IMR-90 (cell line): ENCODE data around the gene OCLN. TPM values are rescaled to one million over a fixed set of nuclear protein-coding genes. Genes with fewer than 3 reads are reported as not detected.

Experiments used
- ATAC-seq: fragments of 200-7000 bp; cut with Tn5 transposase; 2 replicates; pipeline ENCODE4 v1.9.1; 2020; ENCODE audit warnings: low read depth, mild to moderate bottlenecking, moderate library complexity
- BruUV-seq: library from RNA; stranded (reverse); fragments of 400-500 nt; replicated peaks from 2 replicates; lab custom pipeline; 2021; lab: Mats Ljungman, UMichigan
- CTCF ChIA-PET: fragments of 300-600 bp; formaldehyde crosslinking; extraction: SDS; loops from one replicate; lab custom pipeline; 2021; ENCODE audit warnings: antibody characterized with exemption; lab: Yijun Ruan, JAX
- POLR2A ChIA-PET: fragments of 300-600 bp; sonication (Branson Sonifier 250); formaldehyde crosslinking; loops from one replicate; lab custom pipeline; 2022; ENCODE audit warnings: antibody characterized with exemption; ENCODE audit not compliant: unreplicated experiment; lab: Charles Lee
- DNase-seq: peaks from one replicate; pipeline ENCODE4 v3.0.0; 2013
- H2AFZ ChIP-seq: replicated peaks from 2 replicates; pipeline ENCODE3; 2013; ENCODE audit warnings: low read length, mild to moderate bottlenecking; ENCODE audit not compliant: poor library complexity
- H2AK5ac ChIP-seq: 2 replicates; pipeline ENCODE4 v1.6.1; 2013; ENCODE audit warnings: low read depth, low read length, inconsistent platforms
- H2AK9ac ChIP-seq: replicated peaks from 2 replicates; pipeline ENCODE3; 2013; ENCODE audit warnings: mild to moderate bottlenecking, low read depth, low read length, moderate library complexity; ENCODE audit not compliant: poor library complexity
- H2BK120ac ChIP-seq: 2 replicates; pipeline ENCODE4 v1.6.1; 2013; ENCODE audit warnings: low read depth, low read length, inconsistent platforms
- H2BK15ac ChIP-seq: 3 replicates; pipeline ENCODE4 v1.6.1; 2013; ENCODE audit warnings: low read depth, low read length, inconsistent platforms
- H2BK20ac ChIP-seq: 2 replicates; pipeline ENCODE4 v1.6.1; 2013; ENCODE audit warnings: low read depth, mild to moderate bottlenecking, inconsistent platforms, low read length, moderate library complexity
- H2BK5ac ChIP-seq: 2 replicates; pipeline ENCODE4 v1.6.1; 2013; ENCODE audit warnings: mild to moderate bottlenecking, low read depth, low read length, inconsistent platforms; ENCODE audit not compliant: poor library complexity, severe bottlenecking
- H3K14ac ChIP-seq: replicated peaks from 2 replicates; pipeline ENCODE4 v1.6.1; 2013; ENCODE audit warnings: low read depth, low read length, inconsistent platforms
- H3K18ac ChIP-seq: 2 replicates; pipeline ENCODE4 v1.6.1; 2013; ENCODE audit warnings: low read depth, low read length, control low read depth
- H3K23ac ChIP-seq: 2 replicates; pipeline ENCODE4 v1.6.1; 2013; ENCODE audit warnings: low read depth, low read length, inconsistent platforms
- H3K27ac ChIP-seq: 2 replicates; pipeline ENCODE4 v1.5.1; 2013; ENCODE audit warnings: mild to moderate bottlenecking, control low read depth, low read length; ENCODE audit not compliant: insufficient read depth
- H3K27me3 ChIP-seq: 2 replicates; pipeline ENCODE4 v1.6.1; 2013; ENCODE audit warnings: low read length; ENCODE audit not compliant: control insufficient read depth, insufficient read depth
- H3K36me3 ChIP-seq: 2 replicates; pipeline ENCODE4 v1.6.1; 2013; ENCODE audit warnings: low read length, mixed read lengths; ENCODE audit not compliant: control insufficient read depth, insufficient read depth
- H3K4ac ChIP-seq: 2 replicates; pipeline ENCODE4 v1.6.1; 2013; ENCODE audit warnings: low read depth, low read length, inconsistent platforms
- H3K4me1 ChIP-seq: 2 replicates; pipeline ENCODE4 v1.6.1; 2013; ENCODE audit warnings: low read length, mixed read lengths; ENCODE audit not compliant: control insufficient read depth, insufficient read depth
- H3K4me2 ChIP-seq: 2 replicates; pipeline ENCODE4 v1.6.1; 2013; ENCODE audit warnings: low read depth, mild to moderate bottlenecking, control low read depth, low read length, moderate library complexity
- H3K4me3 ChIP-seq: 2 replicates; pipeline ENCODE4 v1.5.1; 2013; ENCODE audit warnings: low read depth, mild to moderate bottlenecking, control low read depth, low read length, moderate library complexity; ENCODE audit not compliant: insufficient read depth
- H3K56ac ChIP-seq: 2 replicates; pipeline ENCODE4 v1.6.1; 2013; ENCODE audit warnings: low read length, inconsistent platforms; ENCODE audit not compliant: insufficient read depth; ENCODE audit errors: extremely low read depth
- H3K79me1 ChIP-seq, 2 experiments: 2 replicates each; pipeline ENCODE4 v1.6.1; 2013; ENCODE audit warnings: low read length in 2 of 2, inconsistent platforms in 1 of 2, low read depth in 1 of 2
- H3K9ac ChIP-seq: 2 replicates; pipeline ENCODE4 v1.6.1; 2013; ENCODE audit warnings: low read depth, low read length, control low read depth
- H3K9me1 ChIP-seq: 2 replicates; pipeline ENCODE4 v1.6.1; 2013; ENCODE audit warnings: low read length, inconsistent platforms; ENCODE audit not compliant: insufficient read depth
- H3K9me3 ChIP-seq: 2 replicates; pipeline ENCODE4 v1.6.1; 2013; ENCODE audit warnings: low read length; ENCODE audit not compliant: control insufficient read depth, insufficient read depth
- H4K20me1 ChIP-seq: 2 replicates; pipeline ENCODE4 v1.6.1; 2013; ENCODE audit warnings: low read length, inconsistent platforms; ENCODE audit not compliant: insufficient read depth
- H4K5ac ChIP-seq: 2 replicates; pipeline ENCODE4 v1.6.1; 2013; ENCODE audit warnings: mild to moderate bottlenecking, low read depth, low read length, control low read depth
- H4K8ac ChIP-seq, 2 experiments: 2 replicates each; pipeline ENCODE4 v1.6.1; 2013; ENCODE audit warnings: low read depth in 2 of 2, low read length in 2 of 2, control low read depth in 1 of 2, inconsistent platforms in 1 of 2
- H4K91ac ChIP-seq: 2 replicates; pipeline ENCODE4 v1.6.1; 2013; ENCODE audit warnings: low read depth, low read length, inconsistent platforms; ENCODE audit not compliant: insufficient read depth
- BHLHE40 ChIP-seq: fragments of 150-350 bp; IDR thresholded peaks from 2 replicates; pipeline ENCODE4 v1.6.1; 2016; ENCODE audit warnings: mild to moderate bottlenecking, low read depth, low read length
- CEBPB ChIP-seq: IDR thresholded peaks from 2 replicates; pipeline ENCODE4 v1.6.1; 2012; ENCODE audit warnings: low read depth, low read length, improper control_type of control experiment
- CHD1 ChIP-seq: IDR thresholded peaks from 2 replicates; pipeline ENCODE4 v1.6.1; 2012; ENCODE audit warnings: low read depth, low read length, improper control_type of control experiment
- CTCF ChIP-seq: conservative IDR thresholded peaks from 2 replicates; pipeline ENCODE4 v1.5.1; 2012; ENCODE audit warnings: mild to moderate bottlenecking, low read depth, low read length, improper control_type of control experiment
- ELK1 ChIP-seq: fragments of 150-350 bp; IDR thresholded peaks from 2 replicates; pipeline ENCODE4 v1.6.1; 2016; ENCODE audit warnings: low read depth, mild to moderate bottlenecking, low read length, moderate library complexity, borderline replicate concordance
- FOS ChIP-seq: fragments of 150-350 bp; IDR thresholded peaks from 2 replicates; pipeline ENCODE4 v1.6.1; 2016; ENCODE audit warnings: low read depth, low read length
- MAFK ChIP-seq: IDR thresholded peaks from 2 replicates; pipeline ENCODE4 v1.6.1; 2012; ENCODE audit warnings: low read depth, low read length, improper control_type of control experiment
- MAZ ChIP-seq: IDR thresholded peaks from 2 replicates; pipeline ENCODE4 v1.6.1; 2012; ENCODE audit warnings: low read depth, mild to moderate bottlenecking, low read length, improper control_type of control experiment, moderate library complexity, borderline replicate concordance
- MXI1 ChIP-seq: IDR thresholded peaks from 2 replicates; pipeline ENCODE4 v1.6.1; 2012; ENCODE audit warnings: low read depth, mild to moderate bottlenecking, low read length, moderate library complexity, borderline replicate concordance
- NFE2L2 ChIP-seq: fragments of 150-350 bp; IDR thresholded peaks from 2 replicates; pipeline ENCODE4 v1.6.1; 2016; ENCODE audit warnings: low read depth, mild to moderate bottlenecking, low read length
- POLR2A ChIP-seq: IDR thresholded peaks from 2 replicates; pipeline ENCODE4 v1.6.1; 2012; ENCODE audit warnings: mild to moderate bottlenecking, low read depth, low read length
- RAD21 ChIP-seq: IDR thresholded peaks from 2 replicates; pipeline ENCODE4 v1.6.1; 2012; ENCODE audit warnings: low read length, improper control_type of control experiment
- RCOR1 ChIP-seq: IDR thresholded peaks from 2 replicates; pipeline ENCODE4 v1.6.1; 2012; ENCODE audit warnings: mild to moderate bottlenecking, low read length, improper control_type of control experiment; ENCODE audit not compliant: insufficient replicate concordance
- RFX5 ChIP-seq: IDR thresholded peaks from 2 replicates; pipeline ENCODE4 v1.8.0; 2012; ENCODE audit warnings: low read depth, mild to moderate bottlenecking, low read length, moderate library complexity
- SMC3 ChIP-seq: fragments of 150-350 bp; IDR thresholded peaks from 2 replicates; pipeline ENCODE4 v1.6.1; 2016; ENCODE audit warnings: low read depth, mild to moderate bottlenecking, antibody characterized with exemption, low read length, moderate library complexity
- WGBS, 2 experiments: methylation state at CpG; one replicate each; pipeline versions ENCODE4 v1.1.5 to v1.1.7; 2013; ENCODE audit warnings: missing lambda C conversion rate in 2 of 2; ENCODE audit not compliant: insufficient read length in 1 of 2; ENCODE audit errors: extremely low coverage in 2 of 2; 5-methylcytosine and 5-hydroxymethylcytosine counted together
- dilution Hi-C: fragments of 300-500 bp; cut with HindIII; formaldehyde crosslinking; loops from one replicate; pipeline ENCODE4 v1.14.3; 2018; ENCODE audit warnings: low sequenced_read_pairs; ENCODE audit not compliant: unreplicated experiment
- in situ Hi-C: fragments of 300-500 bp; cut with MboI; formaldehyde crosslinking; loops from 3 replicates; pipeline ENCODE4 v1.14.3; 2019; ENCODE audit warnings: low sequenced_read_pairs, inconsistent platforms, mixed read lengths
- intact Hi-C: fragments of 100-400 bp; cut with micrococcal nuclease; formaldehyde crosslinking; loops from 2 replicates; pipeline ENCODE4 v1.10.0; 2022
- polyA plus RNA-seq, 3 experiments: library from polyadenylated mRNA; depleted of rRNA; stranded (reverse); fragments of >200 nt; gene quantifications; 2 replicates each; pipeline ENCODE4 v1.2.3, GENCODE V29; 2012; ENCODE audit warnings: low replicate concordance in 1 of 3
- total RNA-seq: library from RNA; depleted of rRNA; stranded (reverse); fragments of >200 nt; gene quantifications from 2 replicates; pipeline ENCODE4 v1.2.3, GENCODE V29; 2012
- TF ChIP-seq, protein P1 (sequence below): fragments of 150-350 bp; IDR thresholded peaks from 2 replicates; pipeline ENCODE4 v1.6.1; 2017; ENCODE audit warnings: mild to moderate bottlenecking, antibody characterized with exemption, low read length, low read depth

The OCLN gene
- total and polyA plus RNA-seq, 2 of the 4 experiments (the other 2 are of a cell fraction) = 0.72 to 0.99 TPM

DNA sequence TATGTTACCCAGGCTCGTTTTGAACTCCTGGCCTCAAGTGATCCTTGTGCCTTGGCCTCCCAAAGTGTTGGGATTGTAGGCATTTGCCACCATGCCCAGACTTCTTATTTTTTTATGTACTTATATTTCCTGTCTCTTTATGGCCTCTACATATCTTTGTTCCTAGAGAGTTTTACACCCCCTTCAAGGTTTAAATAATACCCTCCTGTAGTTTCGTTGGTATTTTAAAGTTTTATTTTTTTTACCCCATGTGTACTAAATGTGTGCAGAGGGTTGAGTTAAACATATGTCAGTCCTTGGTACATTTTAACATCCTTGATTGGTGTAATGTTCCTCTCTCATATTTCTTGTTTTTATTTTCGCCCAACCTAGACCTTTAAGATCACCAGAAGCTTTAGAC lies 29.4 kb downstream of the OCLN start:
- no peak overlapping the region for H3K56ac ChIP-seq
- H4K91ac ChIP-seq = no peak overlapping the region
- no peak overlapping the region for H3K4me3 ChIP-seq
- H2AFZ ChIP-seq = no peak overlapping the region
- no peak overlapping the region for H3K18ac ChIP-seq
- no peak overlapping the region for H3K4ac ChIP-seq
- H3K36me3 ChIP-seq = no peaks in the 10 kb centered on the region
- H2BK15ac ChIP-seq = no peak overlapping the region
- no CpG with 5 or more reads among the region's 3 CpGs for WGBS, 2 experiments
- no peak overlapping the region for H3K4me2 ChIP-seq
- DNase-seq (no peak), ATAC-seq (no peak)
- BruUV-seq = no TSS peak
- no peak overlapping the region for H3K14ac ChIP-seq
- no peak overlapping the region for H4K8ac ChIP-seq
- no peak overlapping the region for H2AK5ac ChIP-seq
- no peak overlapping the region for H4K5ac ChIP-seq
- TF ChIP-seq FOS (no peak), CTCF (no peak), CEBPB (no peak), POLR2A (no peak), MAZ (no peak), ELK1 (no peak), SMC3 (no peak), CHD1 (no peak), RFX5 (no peak), MXI1 (no peak), RCOR1 (no peak), RAD21 (no peak), BHLHE40 (no peak), NFE2L2 (no peak), MAFK (no peak)
- TF ChIP-seq, protein P1, sequence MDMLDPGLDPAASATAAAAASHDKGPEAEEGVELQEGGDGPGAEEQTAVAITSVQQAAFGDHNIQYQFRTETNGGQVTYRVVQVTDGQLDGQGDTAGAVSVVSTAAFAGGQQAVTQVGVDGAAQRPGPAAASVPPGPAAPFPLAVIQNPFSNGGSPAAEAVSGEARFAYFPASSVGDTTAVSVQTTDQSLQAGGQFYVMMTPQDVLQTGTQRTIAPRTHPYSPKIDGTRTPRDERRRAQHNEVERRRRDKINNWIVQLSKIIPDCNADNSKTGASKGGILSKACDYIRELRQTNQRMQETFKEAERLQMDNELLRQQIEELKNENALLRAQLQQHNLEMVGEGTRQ = no peak
- H3K4me1 ChIP-seq = peaks cover 7% of the 10 kb centered on the region
- H3K79me1 ChIP-seq = no peaks in the 10 kb centered on the region
- no peaks in the 10 kb centered on the region for H3K9me1 ChIP-seq
- no peak overlapping the region for H3K27ac ChIP-seq
- H3K27me3 ChIP-seq = no peaks in the 10 kb centered on the region
- intact Hi-C loops (no loop called here), in situ Hi-C loops (no loop called here), dilution Hi-C loops (no loop called here)
- H2AK9ac ChIP-seq = no peak overlapping the region
- ChIA-PET CTCF (no interaction called here), POLR2A (no interaction called here)
- no peak overlapping the region for H3K9ac ChIP-seq
- H3K23ac ChIP-seq = no peak overlapping the region
- H2BK120ac ChIP-seq = no peak overlapping the region
- no peaks in the 10 kb centered on the region for H4K20me1 ChIP-seq
- no peaks in the 10 kb centered on the region for H3K9me3 ChIP-seq
- no peak overlapping the region for H2BK5ac ChIP-seq
- H2BK20ac ChIP-seq = no peak overlapping the region
